GM18517 (cell line): ENCODE measurements around the gene DDX59.

Source experiments
- ATAC-seq: cut with Tn5 transposase; IDR thresholded peaks from one replicate; pipeline ENCODE4 v1.9.1; 2021; ENCODE audit warnings: mild to moderate bottlenecking, moderate library complexity; ENCODE audit not compliant: unreplicated experiment

The DDX59 gene

DNA sequence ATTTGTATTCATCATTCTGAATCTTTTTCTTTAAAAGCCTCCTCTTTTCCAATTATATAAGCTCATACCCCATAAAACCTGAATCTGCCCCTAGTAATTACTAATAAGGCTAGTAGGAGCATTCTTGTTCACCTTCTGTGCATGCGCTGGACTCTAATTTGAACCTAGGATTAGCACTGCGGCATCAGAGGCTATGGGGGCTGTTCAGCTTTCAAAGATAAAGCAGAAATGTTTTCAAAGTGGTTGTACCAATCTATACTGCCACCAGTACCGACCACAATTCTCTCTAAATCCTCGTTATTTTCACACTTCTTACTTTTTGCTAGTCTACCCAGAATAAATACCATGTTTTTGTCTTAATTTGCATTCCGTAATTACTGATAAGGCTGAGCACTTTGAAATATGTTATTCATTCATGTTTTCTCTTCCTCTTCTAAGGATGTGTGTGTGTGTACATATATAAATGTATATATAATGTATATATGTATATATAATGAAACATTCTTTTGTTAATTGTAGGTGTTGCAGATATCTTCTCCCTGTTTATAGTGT lies 1.6 kb upstream of the DDX59 start:
- no peak for ATAC-seq

GRCh38 chr1:200670242-200671118 lies 773 bp upstream of the DDX59 start:
- ATAC-seq = peak; percentile 17

DNA sequence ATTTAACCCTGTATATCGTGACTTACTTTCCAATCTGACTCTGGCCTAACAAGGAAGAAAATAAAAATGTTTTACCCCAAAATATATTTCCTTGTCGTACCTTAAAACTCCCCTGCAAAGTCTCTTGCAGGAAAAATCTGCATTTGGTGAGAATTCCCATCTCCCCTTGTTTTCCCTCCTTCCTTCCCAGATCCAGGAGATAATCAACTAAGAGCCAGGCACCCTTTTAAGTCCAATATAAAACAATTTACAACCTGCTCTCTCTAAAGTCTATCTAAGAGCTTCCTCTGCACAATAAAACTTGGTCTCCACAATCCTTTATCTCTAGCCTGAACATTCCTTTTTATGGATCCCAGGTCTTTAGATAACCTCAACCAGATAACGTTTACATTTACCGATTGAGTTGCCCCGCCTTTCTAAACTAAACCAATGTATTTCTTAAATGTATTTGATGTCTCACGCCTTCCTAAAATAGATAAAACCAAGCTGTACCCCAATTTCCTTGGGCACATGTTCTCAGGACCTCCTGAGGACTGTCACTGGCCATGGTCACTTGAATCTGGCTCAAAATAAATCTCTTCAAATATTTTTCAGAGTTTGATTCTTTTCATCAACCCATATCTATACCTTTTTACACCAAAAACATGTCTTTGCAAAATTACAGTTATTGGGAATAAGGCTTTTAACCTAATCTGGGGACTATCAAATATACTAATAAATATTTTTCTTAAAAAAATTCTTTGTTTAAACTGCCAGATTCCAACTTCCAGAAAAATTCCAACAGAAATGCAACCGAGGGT lies 993 bp downstream of the DDX59 start:
- no peak for ATAC-seq

DNA sequence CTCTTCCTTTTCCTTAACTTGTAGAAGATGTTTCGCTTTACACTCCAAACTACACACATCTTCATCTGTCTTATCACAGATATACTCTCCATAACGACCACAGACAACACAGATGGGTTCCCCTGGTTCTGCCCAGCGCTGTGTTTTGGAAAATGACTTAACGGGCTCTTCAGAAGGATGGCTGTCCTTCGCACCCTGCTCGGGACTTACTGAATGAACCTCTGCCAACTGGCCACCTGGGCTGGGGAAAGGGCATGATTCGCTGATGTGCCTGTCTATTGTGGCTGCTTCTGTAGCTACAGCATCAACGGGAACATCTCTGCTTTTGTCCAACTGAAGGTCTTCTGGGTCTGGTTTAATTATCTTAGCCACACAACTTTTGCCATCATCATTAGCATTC lies 3.4 kb downstream of the DDX59 start:
- ATAC-seq = no peak

DNA sequence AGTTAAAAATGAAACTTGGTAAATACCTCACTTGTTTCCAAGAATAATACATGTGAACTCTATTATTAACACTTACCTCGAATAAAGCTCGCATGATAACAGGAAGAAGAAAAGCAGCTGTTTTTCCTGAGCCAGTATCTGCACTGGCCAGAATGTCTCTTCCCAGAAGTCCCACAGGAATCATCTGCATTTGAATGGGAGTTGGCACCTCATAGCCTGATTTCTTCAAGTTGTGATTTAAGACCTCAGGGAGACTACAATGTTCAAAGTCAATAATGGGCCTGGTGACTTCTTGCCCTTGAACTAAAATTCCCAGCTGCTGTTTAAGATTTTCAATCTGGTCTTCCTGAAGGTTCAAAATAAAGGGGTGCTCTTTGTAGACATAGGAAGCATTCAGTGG lies 3.8 kb downstream of the DDX59 start:
- ATAC-seq = no peak

DNA sequence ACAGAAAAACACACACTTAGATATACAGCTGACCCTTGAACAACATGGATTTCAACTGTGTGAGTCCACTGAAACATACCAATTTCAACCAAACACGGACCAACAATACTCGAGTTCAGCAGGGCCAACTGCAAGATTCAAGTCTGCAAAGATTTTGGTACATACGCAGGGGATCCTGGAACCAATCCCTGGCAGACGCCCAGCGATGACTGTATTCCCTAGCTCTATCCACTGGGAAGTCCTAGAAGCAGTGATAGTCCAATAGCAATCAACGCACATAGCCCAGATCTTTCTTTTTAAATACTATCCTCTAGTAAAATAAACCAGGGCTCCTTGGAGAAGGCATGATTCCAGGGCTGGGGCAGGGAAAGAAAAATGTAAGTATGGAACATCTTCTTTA lies 9.0 kb downstream of the DDX59 start:
- ATAC-seq = no peak

DNA sequence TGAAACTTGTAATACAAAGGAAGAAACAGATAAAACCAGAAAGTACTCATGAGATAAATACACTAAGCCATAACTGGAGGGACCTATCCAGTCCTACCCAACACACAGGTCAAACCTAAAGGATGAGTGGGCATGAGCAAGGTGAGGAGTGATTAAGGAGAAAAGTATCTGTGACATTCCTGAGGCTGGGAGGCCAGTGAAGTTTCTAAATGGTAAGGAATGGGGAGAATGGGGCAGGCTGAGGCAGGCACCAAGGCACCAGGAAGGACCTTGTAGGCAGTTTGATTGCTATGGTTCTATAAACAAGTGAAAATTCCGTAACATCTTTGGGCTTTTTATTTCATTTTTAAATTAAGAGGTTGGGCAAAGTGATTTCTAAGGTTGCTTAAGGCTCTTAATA lies 10.4 kb downstream of the DDX59 start:
- ATAC-seq = no peak

DNA sequence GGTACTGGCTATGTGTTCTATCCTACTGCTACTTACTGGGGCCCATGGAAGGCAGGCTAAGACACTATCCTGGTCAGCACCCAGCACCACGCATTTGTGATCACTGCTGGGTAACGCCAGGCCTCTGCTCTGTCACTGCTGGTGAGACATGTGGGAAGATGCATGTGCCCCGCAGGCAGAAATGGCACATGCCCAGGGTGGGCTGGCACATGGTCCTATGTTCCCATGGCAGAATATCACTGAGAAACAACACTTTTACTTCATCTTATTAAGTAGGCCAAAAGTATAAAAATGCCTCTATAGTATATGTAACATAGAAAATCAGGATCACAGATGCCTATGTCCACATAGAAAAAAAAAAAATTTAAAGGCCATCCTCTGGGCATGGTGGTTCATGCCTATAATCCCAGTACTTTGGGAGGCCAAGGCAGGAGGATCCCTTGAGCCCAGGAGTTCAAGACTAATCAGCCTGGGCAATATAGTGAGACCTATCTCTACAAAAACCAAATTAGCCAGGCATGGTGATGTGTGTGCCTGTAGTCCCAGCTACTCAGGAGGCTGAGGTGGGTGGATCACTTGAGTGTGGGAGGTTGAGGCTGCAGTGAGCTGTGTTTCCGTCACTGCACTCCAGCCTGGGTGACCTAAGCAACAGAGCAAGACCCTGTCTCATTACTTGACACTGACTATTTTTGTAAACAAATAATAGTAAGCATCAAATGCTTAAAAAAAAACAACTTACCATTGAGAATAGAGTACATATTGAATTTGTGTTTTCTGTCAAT lies 11.5 kb downstream of the DDX59 start:
- ATAC-seq = no peak

DNA sequence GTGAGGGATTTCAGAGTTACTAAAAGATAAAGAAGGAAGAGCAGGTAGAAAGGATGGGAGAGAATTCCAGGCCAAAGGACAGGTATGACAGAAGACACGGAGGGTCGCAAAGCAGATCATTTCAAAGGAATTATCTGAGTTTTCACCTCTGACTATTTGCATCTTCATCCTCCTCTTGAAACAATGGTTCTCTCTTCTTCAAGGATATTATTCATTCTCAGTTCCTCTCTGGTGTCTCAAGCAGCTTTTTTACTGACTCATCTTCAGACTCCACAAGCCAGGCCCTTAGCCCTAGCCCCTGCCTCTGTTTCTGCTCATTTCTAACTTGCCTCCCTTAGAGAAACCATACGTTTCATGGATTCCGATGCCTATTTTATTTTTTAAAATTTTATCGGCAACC lies 15.0 kb downstream of the DDX59 start:
- peak; percentile 94 for ATAC-seq

DNA sequence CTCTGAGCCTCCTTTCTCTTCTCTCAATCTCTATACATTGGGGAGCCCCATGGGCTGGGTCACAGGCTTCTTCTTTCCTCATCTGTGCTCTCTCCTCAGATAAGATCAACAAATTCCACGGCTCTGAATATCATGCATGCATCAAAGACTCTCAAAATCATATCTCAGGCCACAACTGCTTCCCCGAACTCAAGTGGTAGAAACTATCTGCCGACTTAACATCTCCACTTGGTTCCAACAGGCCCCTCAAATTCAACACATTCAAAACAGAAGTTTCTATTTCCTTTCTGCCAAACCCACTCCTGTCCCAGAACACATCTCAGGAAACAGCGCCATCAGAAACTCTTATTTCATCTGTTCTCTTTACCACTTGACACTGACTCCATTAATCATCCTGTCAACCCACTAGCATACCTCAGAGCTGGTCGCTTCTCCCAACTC lies 16.7 kb downstream of the DDX59 start:
- ATAC-seq = no peak

DNA sequence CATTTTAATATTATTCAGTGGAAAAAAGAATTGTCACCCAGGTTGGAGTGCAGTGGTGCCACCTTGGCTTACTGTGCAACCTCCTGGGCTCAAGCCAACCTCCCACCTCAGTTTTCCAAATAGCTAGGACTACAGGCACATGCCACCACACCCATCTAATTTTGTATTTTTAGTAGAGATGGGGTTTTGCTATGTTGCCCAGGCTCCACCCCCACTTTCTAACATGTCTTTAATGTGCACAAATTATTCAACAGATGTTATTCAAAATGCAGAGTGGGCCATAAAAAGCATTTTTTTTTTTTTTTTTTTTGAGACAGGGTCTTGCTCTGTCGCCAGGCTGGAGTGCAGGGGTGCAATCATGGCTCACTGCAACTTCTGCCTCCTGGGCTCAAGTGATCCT lies 17.3 kb downstream of the DDX59 start:
- no peak for ATAC-seq

DNA sequence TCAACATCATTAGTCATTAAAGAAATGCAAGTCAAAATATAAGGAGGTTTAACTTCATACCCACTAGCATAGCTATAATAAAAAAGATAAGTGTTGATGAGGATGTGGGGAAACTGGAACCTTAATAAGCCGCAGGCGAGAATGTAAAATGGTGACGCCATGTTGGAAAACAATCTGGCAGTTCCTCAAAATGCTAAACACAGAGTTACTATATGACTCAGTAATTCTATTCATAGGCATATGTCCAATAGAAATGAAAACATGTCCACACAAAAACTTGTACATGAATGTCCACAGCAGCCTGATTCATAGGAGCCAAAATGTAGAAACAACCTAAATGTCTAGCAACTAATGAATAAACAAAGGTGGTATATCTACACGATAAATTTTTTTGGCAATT lies 23.2 kb downstream of the DDX59 start:
- no peak for ATAC-seq

GRCh38 chr1:200644021-200644420 lies 25.7 kb downstream of the DDX59 start:
- ATAC-seq = no peak

DNA sequence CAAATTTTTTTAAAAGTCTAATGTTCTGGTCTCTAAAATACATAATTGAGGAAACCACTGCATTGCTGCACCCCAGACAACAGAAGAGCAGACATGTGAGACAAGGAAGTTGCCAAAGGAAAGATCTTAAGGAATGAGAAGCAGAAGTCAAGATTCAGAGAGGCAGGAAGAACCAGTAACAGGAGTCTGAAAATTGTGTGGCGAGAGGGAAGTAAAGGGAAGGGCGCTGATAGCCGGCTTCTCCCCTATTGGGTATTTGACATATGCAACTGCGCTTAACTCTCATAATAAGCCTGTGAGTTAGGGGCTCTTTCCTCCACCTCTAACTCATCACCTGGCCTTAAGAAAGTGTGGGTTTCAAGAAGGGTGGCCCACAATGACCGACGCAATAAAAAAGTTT lies 27.2 kb downstream of the DDX59 start:
- no peak for ATAC-seq

- ATAC-seq = no peak
Measured at GRCh38 chr1:200640963-200641401, 28.7 kb downstream of the DDX59 start.

GRCh38 chr1:200640373-200640962 lies 29.2 kb downstream of the DDX59 start:
- ATAC-seq = no peak

DNA sequence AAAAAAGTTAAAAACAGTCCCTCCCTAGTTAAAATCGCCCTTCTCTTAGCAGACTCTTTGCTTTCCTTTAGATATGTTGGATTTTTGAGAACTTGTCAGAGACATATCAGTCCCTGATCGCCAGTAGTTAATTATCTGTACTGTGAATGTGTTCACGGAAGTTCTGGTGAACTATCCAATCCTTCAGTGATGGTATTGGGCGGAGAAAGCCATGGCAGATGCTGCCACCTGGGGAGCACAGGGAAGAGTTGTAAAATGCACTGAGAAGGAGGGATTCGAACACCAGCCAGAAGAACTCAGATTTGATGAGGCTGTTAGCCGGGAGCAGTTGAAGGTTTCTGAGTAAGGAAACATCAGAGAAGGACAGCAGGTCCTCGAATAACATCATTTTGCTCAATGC lies 31.6 kb downstream of the DDX59 start:
- ATAC-seq = no peak

GRCh38 chr1:200636681-200637080 lies 33.0 kb downstream of the DDX59 start:
- no peak for ATAC-seq

GRCh38 chr1:200634261-200635122 lies 35.2 kb downstream of the DDX59 start:
- ATAC-seq = no peak

GRCh38 chr1:200631375-200631774 lies 38.3 kb downstream of the DDX59 start:
- no peak for ATAC-seq
